GM21423 (cell line): ENCODE measurements around the gene ISM2.
A peak's percentile ranks its signal among the peaks of the same experiment; 100 is the strongest.

Experiments used
- ATAC-seq: cut with Tn5 transposase; IDR thresholded peaks from one replicate; pipeline ENCODE4 v1.9.1; 2021; ENCODE audit warnings: mild to moderate bottlenecking, moderate library complexity; ENCODE audit not compliant: unreplicated experiment

Gene ISM2

GRCh38 chr14:77508249-77508648, 9.6 kb upstream of the ISM2 start:
- no peak for ATAC-seq

- ATAC-seq = no peak
These were observed 9.1 kb upstream of the ISM2 start for GRCh38 chr14:77507762-77508161.

GRCh38 chr14:77505031-77505430, 6.4 kb upstream of the ISM2 start:
- no peak for ATAC-seq

- ATAC-seq = no peak
These were observed 4.5 kb upstream of the ISM2 start for GRCh38 chr14:77503138-77503537.

GRCh38 chr14:77502109-77502782, 3.6 kb upstream of the ISM2 start:
- ATAC-seq = no peak

GRCh38 chr14:77498984-77499527, 440 bp upstream of the ISM2 start:
- ATAC-seq = peak; percentile 18

GRCh38 chr14:77495334-77495733, 3.3 kb downstream of the ISM2 start:
- no peak for ATAC-seq

GRCh38 chr14:77491056-77491455, 7.6 kb downstream of the ISM2 start:
- no peak for ATAC-seq

GRCh38 chr14:77490347-77490986, 8.1 kb downstream of the ISM2 start:
- no peak for ATAC-seq

- no peak for ATAC-seq
These were observed 9.6 kb downstream of the ISM2 start for GRCh38 chr14:77489041-77489440.

GRCh38 chr14:77488558-77488957, 10.1 kb downstream of the ISM2 start:
- ATAC-seq = no peak

- no peak for ATAC-seq
These were observed 12.5 kb downstream of the ISM2 start for GRCh38 chr14:77485901-77486678.

GRCh38 chr14:77485256-77485655, 13.4 kb downstream of the ISM2 start:
- no peak for ATAC-seq

- ATAC-seq = no peak
These were observed 16.2 kb downstream of the ISM2 start for GRCh38 chr14:77482422-77482821.

DNA sequence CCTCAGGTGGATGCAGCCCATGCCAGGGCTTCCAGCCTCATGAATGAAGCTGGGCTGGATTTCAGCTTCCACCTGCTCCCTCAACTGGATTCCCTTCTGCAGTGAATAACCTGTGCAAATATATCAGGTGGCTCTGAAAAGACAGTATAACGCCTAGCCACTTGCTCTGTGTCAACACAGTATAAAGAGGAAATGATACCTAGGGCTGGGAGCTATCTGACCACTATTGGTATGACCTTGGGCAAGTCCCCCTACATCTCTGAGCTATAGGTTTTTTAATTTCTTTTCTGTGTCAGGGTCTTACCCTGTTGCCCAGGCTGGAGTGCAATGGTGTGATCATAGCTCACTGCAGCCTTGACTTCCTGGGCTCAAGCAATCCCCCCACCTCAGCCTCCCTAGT, 19.8 kb downstream of the ISM2 start:
- ATAC-seq = peak; percentile 88

- no peak for ATAC-seq
These were observed 20.6 kb downstream of the ISM2 start for GRCh38 chr14:77478029-77478428.

- ATAC-seq = no peak
These were observed 23.0 kb downstream of the ISM2 start for GRCh38 chr14:77475432-77476115.

GRCh38 chr14:77474479-77475177, 24.0 kb downstream of the ISM2 start:
- ATAC-seq = no peak

DNA sequence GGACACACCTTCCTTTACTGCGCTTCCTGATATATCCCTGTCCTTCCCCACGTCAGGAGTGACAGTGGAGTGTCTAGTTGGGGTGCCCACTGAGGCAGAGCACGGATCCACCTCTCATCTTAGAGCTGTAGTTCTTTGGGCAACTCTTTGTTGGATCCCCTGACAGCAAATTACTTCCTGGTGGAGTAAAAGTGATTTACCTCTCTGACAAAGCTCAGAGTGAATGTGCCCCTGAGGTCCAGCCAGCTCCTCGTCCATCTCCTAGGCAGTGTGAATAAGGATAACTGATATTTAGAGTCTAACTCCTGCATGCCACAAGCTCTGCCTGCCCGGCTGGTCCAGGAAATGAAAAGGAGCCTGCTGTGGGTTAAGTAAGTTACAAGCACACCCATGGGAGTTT, 24.7 kb downstream of the ISM2 start:
- ATAC-seq = no peak

DNA sequence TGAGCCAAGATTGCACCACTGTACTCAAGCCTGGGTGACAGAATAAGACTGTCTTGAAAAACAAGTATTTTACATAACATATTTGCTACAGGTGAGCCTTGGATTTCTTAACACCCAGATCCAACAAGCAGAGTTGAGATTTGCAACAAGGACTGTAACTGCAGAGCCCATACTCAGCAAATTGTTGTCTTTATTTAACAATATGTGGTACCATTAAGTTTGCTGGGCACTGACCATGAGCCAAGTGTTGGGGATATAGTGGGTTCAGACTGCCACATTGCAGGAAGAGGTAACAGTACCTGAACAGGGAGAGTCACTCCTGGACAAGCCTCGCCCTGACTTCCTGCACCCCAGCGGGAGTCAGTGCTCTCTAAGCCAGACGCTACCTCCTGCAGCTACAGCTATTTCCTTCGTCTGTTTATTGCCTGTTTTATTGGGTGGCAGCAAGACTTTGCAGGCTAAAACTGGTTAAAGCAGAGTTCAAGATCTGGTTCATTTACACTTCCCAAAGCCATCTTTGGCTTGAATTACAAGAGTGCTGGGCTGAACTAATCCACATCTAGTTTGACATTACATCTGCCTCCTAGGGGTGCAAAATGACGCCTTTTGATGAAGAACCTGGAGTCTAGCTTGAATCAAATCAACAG, 28.3 kb downstream of the ISM2 start:
- ATAC-seq = no peak
